T-cell (primary cell): Measurements from ENCODE around the gene PSEN1. TPM values are rescaled to one million over a fixed set of nuclear protein-coding genes. Genes with fewer than 3 reads are reported as not detected.

Experiments
- ATAC-seq, 4 experiments: fragments of 200-7000 bp in 3 of 4; fragments of 150-1000 bp in 1 of 4; cut with Tn5 transposase; replicated peaks in 1 of 4; 1 replicate in 3 of 4; 2 replicates in 1 of 4; pipeline ENCODE4 v1.10.0; 2021; ENCODE audit warnings: moderate library complexity in 3 of 4, mild to moderate bottlenecking in 2 of 4, moderate number of reproducible peaks in 1 of 4
- CTCF ChIA-PET, 2 donors: fragments of 300-600 bp; sonication (Branson Sonifier 250); formaldehyde crosslinking; loops; one replicate each; lab custom pipeline; 2022; ENCODE audit warnings: antibody characterized with exemption in 2 of 2; lab: Charles Lee
- POLR2A ChIA-PET, 2 donors: fragments of 300-600 bp; sonication (Branson Sonifier 250); formaldehyde crosslinking; loops; one replicate each; lab custom pipeline; 2022; ENCODE audit warnings: antibody characterized with exemption in 2 of 2; lab: Charles Lee
- DNase-seq, 35 experiments: peaks; one replicate each; pipeline versions ENCODE4 v3.0.0 to v3.0.0-alpha.2; 2013 to 2023
- H3K27ac ChIP-seq: one replicate; pipeline ENCODE4 v1.5.1; 2013; ENCODE audit warnings: low read length
- H3K27me3 ChIP-seq, 2 experiments: replicated peaks in 1 of 2; 1 replicate in 1 of 2; 2 replicates in 1 of 2; pipeline versions ENCODE4 v1.6.1 to v1.7.0; 2013; ENCODE audit warnings: low read length in 1 of 2, mixed read lengths in 1 of 2; ENCODE audit not compliant: control insufficient read depth in 2 of 2, insufficient read depth in 2 of 2; ENCODE audit errors: extremely low read depth in 1 of 2
- H3K36me3 ChIP-seq, 2 donors: 1 replicate in 1 of 2; 2 replicates in 1 of 2; pipeline versions ENCODE4 v1.6.1 to v1.7.0; 2013; ENCODE audit warnings: low read length in 1 of 2; ENCODE audit not compliant: control insufficient read depth in 2 of 2, insufficient read depth in 1 of 2; ENCODE audit errors: extremely low read depth in 1 of 2
- H3K4me1 ChIP-seq, 2 experiments: 1 replicate in 1 of 2; 2 replicates in 1 of 2; pipeline versions ENCODE4 v1.6.1 to v1.7.0; 2013; ENCODE audit warnings: low read length in 2 of 2, mixed read lengths in 1 of 2; ENCODE audit not compliant: insufficient read depth in 2 of 2, control insufficient read depth in 1 of 2; ENCODE audit errors: extremely low read depth in 1 of 2
- H3K4me3 ChIP-seq, 2 donors: 1 replicate in 1 of 2; 2 replicates in 1 of 2; pipeline versions ENCODE4 v1.5.1 to v1.7.0; 2013; ENCODE audit warnings: mild to moderate bottlenecking in 2 of 2, low read length in 1 of 2, moderate library complexity in 1 of 2; ENCODE audit not compliant: control insufficient read depth in 1 of 2; ENCODE audit errors: extremely low read depth in 1 of 2
- H3K9me3 ChIP-seq: 2 replicates; pipeline ENCODE4 v1.7.0; 2013
- H3K27ac Mint-ChIP-seq, 2 donors: one replicate each; pipeline ENCODE4 v1.8.0; 2020 to 2021; ENCODE audit warnings: mild to moderate bottlenecking in 2 of 2, mixed read lengths in 2 of 2
- H3K27me3 Mint-ChIP-seq, 2 donors: one replicate each; pipeline ENCODE4 v1.8.0; 2021 to 2022; ENCODE audit warnings: mixed read lengths in 2 of 2
- H3K36me3 Mint-ChIP-seq: one replicate; pipeline ENCODE4 v1.8.0; 2021; ENCODE audit warnings: mixed read lengths
- H3K4me1 Mint-ChIP-seq, 3 donors: one replicate each; pipeline ENCODE4 v1.8.0; 2020 to 2022; ENCODE audit warnings: mixed read lengths in 3 of 3, mild to moderate bottlenecking in 1 of 3
- H3K4me3 Mint-ChIP-seq, 3 donors: one replicate each; pipeline ENCODE4 v1.8.0; 2020 to 2022; ENCODE audit warnings: mild to moderate bottlenecking in 3 of 3, mixed read lengths in 3 of 3, moderate library complexity in 3 of 3
- H3K9me3 Mint-ChIP-seq, 3 donors: one replicate each; pipeline ENCODE4 v1.8.0; 2020 to 2022; ENCODE audit warnings: mixed read lengths in 3 of 3
- whole genome bisulfite sequencing: methylation state at CpG from one replicate; pipeline ENCODE4 v1.1.5; 2013; ENCODE audit warnings: missing lambda C conversion rate; ENCODE audit not compliant: insufficient coverage; 5-methylcytosine and 5-hydroxymethylcytosine counted together
- total RNA-seq, 35 experiments: library from RNA in 6 of 35; stranded (reverse) in 6 of 35; fragments of 120-200 nt in 1 of 35; gene quantifications; one replicate each; pipeline versions ENCODE4 v1.2.1 to v1.2.4 and lab custom pipeline; 2013 to 2026

PSEN1 gene
- total RNA-seq, 5 donors from 2014 or later (not counting 1 experiment from before 2014, with no cell fraction given), result 31.7 to 49.2 (median 37.9) TPM

- Histone ChIP-seq H3K9me3 (no peaks in the 10 kb centered on the region), H3K36me3 (no peaks in the 10 kb centered on the region), H3K27me3 (peaks cover 0 to 56% of the 10 kb centered on the region in 2 experiments), H3K4me1 (no peaks in the 10 kb centered on the region), H3K4me3 (no peak overlapping the region), H3K27ac (no peak overlapping the region)
- 81% methylated on average over 3 of the region's 7 CpGs for WGBS
- no peak for DNase-seq
- Mint-ChIP-seq H3K27ac (no peak overlapping the region), H3K27me3 (peaks cover 8 to 14% of the 10 kb centered on the region in 2 donors), H3K9me3 (no peaks in the 10 kb centered on the region), H3K4me3 (no peak overlapping the region), H3K4me1 (no peaks in the 10 kb centered on the region), H3K36me3 (no peaks in the 10 kb centered on the region)
- CTCF ChIA-PET, result no interaction called here
- POLR2A ChIA-PET, result no interaction called here
- ATAC-seq, result no peak
These were observed 127.3 kb downstream of the PSEN1 start for GRCh38 chr14:73263606-73264005.

- Mint-ChIP-seq H3K4me3 (no peak overlapping the region), H3K36me3 (no peaks in the 10 kb centered on the region), H3K9me3 (no peaks in the 10 kb centered on the region), H3K27me3 (peaks cover 14% of the 10 kb centered on the region in 2 donors), H3K4me1 (peaks cover 1 to 3% (median 3%) of the 10 kb centered on the region in 3 donors), H3K27ac (no peak overlapping the region)
- H3K4me3 ChIP-seq, result no peak overlapping the region
- ATAC-seq, result no peak
- ChIA-PET CTCF (interaction anchor here in 1 of 2 donors (0.6 kb wide), 2 partner anchors 179 to 469 kb away, joined by 3 to 4 read pairs; no protein-coding TSS in a partner anchor), POLR2A (interaction anchor here in 1 of 2 donors (0.6 kb wide), 1 partner anchor 1306 kb away, joined by 3 read pairs; no protein-coding TSS in a partner anchor)
- no peaks in the 10 kb centered on the region for H3K36me3 ChIP-seq
- no peaks in the 10 kb centered on the region for H3K9me3 ChIP-seq
- WGBS, result 87% methylated on average over 16 of the region's 23 CpGs
- no peak overlapping the region for H3K27ac ChIP-seq
- no peaks in the 10 kb centered on the region for H3K4me1 ChIP-seq
- no peak for DNase-seq
- H3K27me3 ChIP-seq, result peaks cover 0 to 56% of the 10 kb centered on the region in 2 experiments
These were observed 128.0 kb downstream of the PSEN1 start for GRCh38 chr14:73264080-73264884.

GRCh38 chr14:73264885-73265720 is 128.8 kb downstream of the PSEN1 start:
- ATAC-seq, result no peak
- H3K9me3 ChIP-seq, result no peaks in the 10 kb centered on the region
- no peak overlapping the region for H3K27ac Mint-ChIP-seq
- no peaks in the 10 kb centered on the region for H3K36me3 Mint-ChIP-seq
- no peaks in the 10 kb centered on the region for H3K9me3 Mint-ChIP-seq
- H3K27me3 ChIP-seq, result peaks cover 0 to 53% of the 10 kb centered on the region in 2 experiments
- DNase-seq, result no peak
- H3K36me3 ChIP-seq, result no peaks in the 10 kb centered on the region
- H3K4me1 ChIP-seq, result peaks cover 0 to 5% of the 10 kb centered on the region in 2 experiments
- H3K4me3 ChIP-seq, result no peak overlapping the region
- CTCF ChIA-PET, result interaction anchor here in 1 of 2 donors (0.6 kb wide), 2 partner anchors 179 to 468 kb away, joined by 3 to 4 read pairs; no protein-coding TSS in a partner anchor
- WGBS, result 94% methylated on average over 12 of the region's 18 CpGs
- peaks cover 14 to 16% of the 10 kb centered on the region in 2 donors for H3K27me3 Mint-ChIP-seq
- no peak overlapping the region for H3K4me3 Mint-ChIP-seq
- H3K27ac ChIP-seq, result no peak overlapping the region
- H3K4me1 Mint-ChIP-seq, result peaks cover 7 to 8% (median 7%) of the 10 kb centered on the region in 3 donors
- POLR2A ChIA-PET, result interaction anchor here in 1 of 2 donors (0.6 kb wide), 1 partner anchor 1305 kb away, joined by 3 read pairs; no protein-coding TSS in a partner anchor

- Mint-ChIP-seq H3K4me1 (peaks cover 12 to 14% (median 13%) of the 10 kb centered on the region in 3 donors), H3K36me3 (no peaks in the 10 kb centered on the region), H3K27me3 (peaks cover 14 to 16% of the 10 kb centered on the region in 2 donors), H3K9me3 (no peaks in the 10 kb centered on the region), H3K27ac (no peak overlapping the region), H3K4me3 (no peak overlapping the region)
- Histone ChIP-seq H3K4me3 (no peak overlapping the region), H3K4me1 (peaks cover 0 to 8% of the 10 kb centered on the region in 2 experiments), H3K9me3 (no peaks in the 10 kb centered on the region), H3K27ac (no peak overlapping the region), H3K36me3 (no peaks in the 10 kb centered on the region), H3K27me3 (peaks cover 0 to 50% of the 10 kb centered on the region in 2 experiments)
- WGBS, result 81% methylated on average over 2 of the region's 3 CpGs
- CTCF ChIA-PET, result no interaction called here
- ATAC-seq (no peak), DNase-seq (no peak)
- POLR2A ChIA-PET, result no interaction called here
These were observed 129.4 kb downstream of the PSEN1 start for GRCh38 chr14:73265721-73266046.

- ChIA-PET POLR2A (no interaction called here), CTCF (no interaction called here)
- WGBS, result 98% methylated on average over 7 of the region's 7 CpGs
- peaks cover 0 to 8% of the 10 kb centered on the region in 2 experiments for H3K4me1 ChIP-seq
- H3K27me3 ChIP-seq, result peaks cover 0 to 45% of the 10 kb centered on the region in 2 experiments
- Mint-ChIP-seq H3K4me3 (no peak overlapping the region), H3K4me1 (peaks cover 15 to 17% (median 15%) of the 10 kb centered on the region in 3 donors), H3K27ac (no peak overlapping the region), H3K27me3 (peaks cover 14 to 16% of the 10 kb centered on the region in 2 donors), H3K9me3 (no peaks in the 10 kb centered on the region), H3K36me3 (no peaks in the 10 kb centered on the region)
- no peak overlapping the region for H3K4me3 ChIP-seq
- no peak overlapping the region for H3K27ac ChIP-seq
- no peaks in the 10 kb centered on the region for H3K36me3 ChIP-seq
- no peak for DNase-seq
- no peak for ATAC-seq
- no peaks in the 10 kb centered on the region for H3K9me3 ChIP-seq
These were observed 130.0 kb downstream of the PSEN1 start for GRCh38 chr14:73266317-73266716.

- ATAC-seq (no peak), DNase-seq (no peak)
- H3K4me3 ChIP-seq, result no peak overlapping the region
- H3K36me3 Mint-ChIP-seq, result no peaks in the 10 kb centered on the region
- ChIA-PET CTCF (no interaction called here), POLR2A (no interaction called here)
- 98% methylated on average over 6 of the region's 6 CpGs for WGBS
- H3K9me3 ChIP-seq, result no peaks in the 10 kb centered on the region
- H3K9me3 Mint-ChIP-seq, result no peaks in the 10 kb centered on the region
- H3K27me3 ChIP-seq, result peaks cover 0 to 34% of the 10 kb centered on the region in 2 experiments
- peaks cover 14 to 16% of the 10 kb centered on the region in 2 donors for H3K27me3 Mint-ChIP-seq
- H3K27ac Mint-ChIP-seq, result no peak overlapping the region
- H3K27ac ChIP-seq, result no peak overlapping the region
- H3K4me1 Mint-ChIP-seq, result peaks cover 15 to 17% (median 15%) of the 10 kb centered on the region in 3 donors
- no peak overlapping the region for H3K4me3 Mint-ChIP-seq
- no peaks in the 10 kb centered on the region for H3K36me3 ChIP-seq
- peaks cover 0 to 8% of the 10 kb centered on the region in 2 experiments for H3K4me1 ChIP-seq
These were observed 131.2 kb downstream of the PSEN1 start for GRCh38 chr14:73267474-73267873.
